Cardiac muscle cell (in vitro differentiated cells and primary cell): ENCODE results near the gene SMIM36. TPM values are rescaled to one million over a fixed set of nuclear protein-coding genes. Genes with fewer than 3 reads are reported as not detected.
"Not testable (repeated sequence)": the region's sequence is repeated elsewhere in the genome, so short reads cannot be mapped to it uniquely, and the experiment has no call there.

Experiments used
- DNase-seq, 2 donors: peaks; one replicate each; pipeline versions ENCODE4 v3.0.0 to v3.0.0-alpha.2; 2010 to 2017; ENCODE audit warnings: low read depth in 1 of 2, low spot score in 1 of 2
- H3K27ac ChIP-seq: fragments of 200-600 bp; sonication (generic); 2 replicates; pipeline ENCODE4 v1.5.1; 2016
- H3K27me3 ChIP-seq: fragments of 200-600 bp; sonication (generic); 2 replicates; pipeline ENCODE4 v1.6.0; 2016; ENCODE audit warnings: control low read depth
- H3K36me3 ChIP-seq: fragments of 200-600 bp; sonication (generic); 2 replicates; pipeline ENCODE4 v1.5.1; 2016; ENCODE audit warnings: control low read depth
- H3K4me1 ChIP-seq: fragments of 200-600 bp; sonication (generic); 2 replicates; pipeline ENCODE4 v1.8.1; 2017; ENCODE audit warnings: low read depth, mild to moderate bottlenecking, mixed run types
- H3K4me3 ChIP-seq: fragments of 200-600 bp; sonication (generic); 2 replicates; pipeline ENCODE4 v1.5.1; 2016; ENCODE audit warnings: mild to moderate bottlenecking
- H3K9me3 ChIP-seq: fragments of 200-600 bp; sonication (generic); 2 replicates; pipeline ENCODE4 v1.5.1; 2017; ENCODE audit warnings: low read depth, mild to moderate bottlenecking, control low read depth
- CTCF ChIP-seq: IDR thresholded peaks from 2 replicates; pipeline ENCODE4 v1.5.1; 2012; ENCODE audit warnings: low read depth, mild to moderate bottlenecking, low read length
- polyA plus RNA-seq: library from polyadenylated mRNA; unstranded; fragments of >200 nt; fragmentation: Nextera tagmentation; extraction: Ambion mirVana; gene quantifications from 2 replicates; pipeline ENCODE4 v1.2.1, GENCODE V29; 2016
- total RNA-seq: library from RNA; depleted of rRNA; stranded (reverse); fragments of >200 nt; gene quantifications from 2 replicates; pipeline ENCODE4 v1.2.3, GENCODE V29; 2016

SMIM36 gene
- total and polyA plus RNA-seq, 2 experiments from 2014 or later: not detected

GRCh38 chr17:55451758-55452138, 59.5 kb downstream of the SMIM36 start:
- H3K9me3 ChIP-seq: no peaks in the 10 kb centered on the region
- H3K4me1 ChIP-seq: peaks cover 13% of the 10 kb centered on the region
- DNase-seq: no peak
- TF ChIP-seq CTCF: no peak
- no peaks in the 10 kb centered on the region for H3K27me3 ChIP-seq
- H3K4me3 ChIP-seq: no peak overlapping the region
- H3K27ac ChIP-seq: peak overlapping the region; percentile 52
- no peaks in the 10 kb centered on the region for H3K36me3 ChIP-seq

- Histone ChIP-seq H3K9me3 (no peaks in the 10 kb centered on the region), H3K27me3 (no peaks in the 10 kb centered on the region), H3K4me1 (peaks cover 18% of the 10 kb centered on the region), H3K36me3 (no peaks in the 10 kb centered on the region), H3K27ac (peak overlapping the region; percentile 52), H3K4me3 (no peak overlapping the region)
- TF ChIP-seq CTCF: no peak
- peak; percentile 58 to 80 for DNase-seq
Observed at GRCh38 chr17:55451203-55451641, 60.0 kb downstream of the SMIM36 start.

- H3K4me3 ChIP-seq: no peak overlapping the region
- no peaks in the 10 kb centered on the region for H3K27me3 ChIP-seq
- no peak for DNase-seq
- H3K27ac ChIP-seq: no peak overlapping the region
- TF ChIP-seq CTCF: no peak
- peaks cover 21% of the 10 kb centered on the region for H3K4me1 ChIP-seq
- no peaks in the 10 kb centered on the region for H3K36me3 ChIP-seq
- no peaks in the 10 kb centered on the region for H3K9me3 ChIP-seq
Observed at GRCh38 chr17:55450232-55450825, 60.9 kb downstream of the SMIM36 start.

GRCh38 chr17:55448681-55449080, 62.6 kb downstream of the SMIM36 start:
- H3K9me3 ChIP-seq: no peaks in the 10 kb centered on the region
- no peaks in the 10 kb centered on the region for H3K27me3 ChIP-seq
- DNase-seq: peak in 1 of 2 donors; percentile 45
- no peak overlapping the region for H3K27ac ChIP-seq
- no peak overlapping the region for H3K4me3 ChIP-seq
- H3K4me1 ChIP-seq: peaks cover 34% of the 10 kb centered on the region
- no peak for TF ChIP-seq CTCF
- no peaks in the 10 kb centered on the region for H3K36me3 ChIP-seq

- Histone ChIP-seq H3K36me3 (no peaks in the 10 kb centered on the region), H3K4me1 (peaks cover 39% of the 10 kb centered on the region), H3K27me3 (no peaks in the 10 kb centered on the region), H3K27ac (no peak overlapping the region), H3K9me3 (no peaks in the 10 kb centered on the region), H3K4me3 (no peak overlapping the region)
- DNase-seq: no peak
- no peak for TF ChIP-seq CTCF
Observed at GRCh38 chr17:55446581-55447205, 64.6 kb downstream of the SMIM36 start.

- not testable (repeated sequence) for H3K27me3 ChIP-seq, H3K9me3 ChIP-seq, H3K27ac ChIP-seq, H3K36me3 ChIP-seq, H3K4me3 ChIP-seq, DNase-seq
- H3K4me1 ChIP-seq: peaks cover 37% of the 10 kb centered on the region
Observed at GRCh38 chr17:55446004-55446403, 65.2 kb downstream of the SMIM36 start.
